GM15510 (cell line): ENCODE measurements around the gene CPNE2.

Experiments used
- POLR2A ChIP-seq: IDR thresholded peaks from 3 replicates; pipeline ENCODE4 v1.6.1; 2011; ENCODE audit warnings: borderline replicate concordance; ENCODE audit not compliant: insufficient read length; ENCODE audit errors: extremely low read depth

CPNE2 gene

GRCh38 chr16:57153841-57154240, 61.5 kb downstream of the CPNE2 start:
- TF ChIP-seq POLR2A = no peak

- TF ChIP-seq POLR2A = no peak
These were observed 63.4 kb downstream of the CPNE2 start for GRCh38 chr16:57155702-57156350.

GRCh38 chr16:57156351-57156703, 63.9 kb downstream of the CPNE2 start:
- no peak for TF ChIP-seq POLR2A

GRCh38 chr16:57157533-57157932, 65.2 kb downstream of the CPNE2 start:
- TF ChIP-seq POLR2A = no peak

- TF ChIP-seq POLR2A = no peak
These were observed 67.1 kb downstream of the CPNE2 start for GRCh38 chr16:57159447-57159846.

GRCh38 chr16:57163842-57164241, 71.5 kb downstream of the CPNE2 start:
- TF ChIP-seq POLR2A = no peak

GRCh38 chr16:57165483-57165882, 73.1 kb downstream of the CPNE2 start:
- no peak for TF ChIP-seq POLR2A

- no peak for TF ChIP-seq POLR2A
These were observed 73.6 kb downstream of the CPNE2 start for GRCh38 chr16:57165938-57166337.

GRCh38 chr16:57166451-57166850, 74.1 kb downstream of the CPNE2 start:
- TF ChIP-seq POLR2A = no peak

- TF ChIP-seq POLR2A = no peak
These were observed 74.6 kb downstream of the CPNE2 start for GRCh38 chr16:57166951-57167350.

- TF ChIP-seq POLR2A = no peak
These were observed 75.2 kb downstream of the CPNE2 start for GRCh38 chr16:57167538-57167937.

- no peak for TF ChIP-seq POLR2A
These were observed 75.6 kb downstream of the CPNE2 start for GRCh38 chr16:57167953-57168352.

GRCh38 chr16:57169327-57169726, 76.9 kb downstream of the CPNE2 start:
- TF ChIP-seq POLR2A = no peak

GRCh38 chr16:57172721-57173290, 80.4 kb downstream of the CPNE2 start:
- TF ChIP-seq POLR2A = no peak

GRCh38 chr16:57175896-57176295, 83.5 kb downstream of the CPNE2 start:
- no peak for TF ChIP-seq POLR2A

GRCh38 chr16:57178196-57178595, 85.8 kb downstream of the CPNE2 start:
- TF ChIP-seq POLR2A = no peak
